CD4-positive, CD25-positive, alpha-beta regulatory T cell (primary cell): Measurements from ENCODE around the gene GCLM. TPM values are rescaled to one million over a fixed set of nuclear protein-coding genes. Genes with fewer than 3 reads are reported as not detected.
"Not testable (repeated sequence)": the region's sequence is repeated elsewhere in the genome, so short reads cannot be mapped to it uniquely, and the experiment has no call there.

ENCODE experiments used
- ATAC-seq, 2 donors: fragments of 150-1000 bp; cut with Tn5 transposase; one replicate each; pipeline ENCODE4 v1.10.0; 2021; ENCODE audit warnings: low read depth in 2 of 2, moderate number of reproducible peaks in 2 of 2, moderate library complexity in 1 of 2
- DNase-seq, 3 donors: peaks; one replicate each; pipeline versions ENCODE4 v3.0.0 to v3.0.0-alpha.2; 2012 to 2022; ENCODE audit warnings: mixed read lengths in 1 of 3
- H3K27ac ChIP-seq: one replicate; pipeline ENCODE4 v1.7.0; 2013; ENCODE audit warnings: mild to moderate bottlenecking, low read length; ENCODE audit not compliant: insufficient read depth, poor library complexity, severe bottlenecking
- H3K27me3 ChIP-seq: one replicate; pipeline ENCODE4 v1.7.0; 2013; ENCODE audit warnings: low read length; ENCODE audit not compliant: control insufficient read depth, insufficient read depth
- H3K36me3 ChIP-seq: one replicate; pipeline ENCODE4 v1.7.0; 2013; ENCODE audit warnings: mild to moderate bottlenecking, low read length, moderate library complexity; ENCODE audit not compliant: control insufficient read depth, insufficient read depth
- H3K4me1 ChIP-seq: 2 replicates; pipeline ENCODE4 v1.7.0; 2013; ENCODE audit warnings: mild to moderate bottlenecking, low read length; ENCODE audit not compliant: insufficient read depth, control insufficient read depth, poor library complexity, severe bottlenecking
- H3K4me3 ChIP-seq: one replicate; pipeline ENCODE4 v1.7.0; 2013; ENCODE audit warnings: low read depth, mild to moderate bottlenecking, low read length, moderate library complexity
- H3K9me3 ChIP-seq, 2 experiments: 1 replicate in 1 of 2; 2 replicates in 1 of 2; pipeline ENCODE4 v1.7.0; 2013; ENCODE audit warnings: low read length in 2 of 2, mild to moderate bottlenecking in 1 of 2, moderate library complexity in 1 of 2; ENCODE audit not compliant: control insufficient read depth in 2 of 2
- H3K27ac Mint-ChIP-seq, 3 donors: one replicate each; pipeline ENCODE4 v1.8.0; 2020 to 2022; ENCODE audit warnings: mild to moderate bottlenecking in 3 of 3, mixed read lengths in 3 of 3, moderate library complexity in 2 of 3
- H3K27me3 Mint-ChIP-seq: one replicate; pipeline ENCODE4 v1.8.0; 2022; ENCODE audit warnings: mild to moderate bottlenecking, mixed read lengths
- H3K36me3 Mint-ChIP-seq: one replicate; pipeline ENCODE4 v1.8.0; 2020; ENCODE audit warnings: mixed read lengths
- H3K4me1 Mint-ChIP-seq, 4 donors: one replicate each; pipeline ENCODE4 v1.8.0; 2020 to 2022; ENCODE audit warnings: mixed read lengths in 4 of 4, mild to moderate bottlenecking in 1 of 4
- H3K4me3 Mint-ChIP-seq, 4 donors: one replicate each; pipeline ENCODE4 v1.8.0; 2020 to 2022; ENCODE audit warnings: mild to moderate bottlenecking in 4 of 4, mixed read lengths in 4 of 4, moderate library complexity in 3 of 4
- H3K9me3 Mint-ChIP-seq, 7 donors: one replicate each; pipeline ENCODE4 v1.8.0; 2020 to 2022; ENCODE audit warnings: mixed read lengths in 7 of 7, mild to moderate bottlenecking in 3 of 7, moderate library complexity in 2 of 7
- polyA plus RNA-seq, 4 donors: library from polyadenylated mRNA; unstranded; fragments of 300-500 nt; fragmentation: Illumina TruSeq; gene quantifications; one replicate each; pipeline ENCODE4 v1.2.3, GENCODE V29; 2021
- total RNA-seq: library from RNA; stranded (reverse); gene quantifications from one replicate; pipeline ENCODE4 v1.2.3, GENCODE V29; 2022

Gene GCLM
- total and polyA plus RNA-seq, 5 donors from 2014 or later: 5.5 to 17.3 (median 8.6) TPM

GRCh38 chr1:93925206-93925605 is 16.0 kb upstream of the GCLM start:
- Mint-ChIP-seq H3K4me3 (no peak overlapping the region), H3K27me3 (peaks cover 41% of the 10 kb centered on the region), H3K4me1 (no peaks in the 10 kb centered on the region), H3K9me3 (peaks cover 0 to 29% (median 6%) of the 10 kb centered on the region in 7 donors), H3K36me3 (no peaks in the 10 kb centered on the region), H3K27ac (no peak overlapping the region)
- H3K27me3 ChIP-seq: peaks cover 12% of the 10 kb centered on the region
- DNase-seq (no peak), ATAC-seq (no peak)
- H3K4me1 ChIP-seq: no peaks in the 10 kb centered on the region
- H3K27ac ChIP-seq: no peak overlapping the region
- H3K4me3 ChIP-seq: no peak overlapping the region
- peaks cover 7 to 10% of the 10 kb centered on the region in 2 experiments for H3K9me3 ChIP-seq
- no peaks in the 10 kb centered on the region for H3K36me3 ChIP-seq

GRCh38 chr1:93919780-93920179 is 10.6 kb upstream of the GCLM start:
- no peak overlapping the region for H3K4me3 Mint-ChIP-seq
- ATAC-seq: no peak
- no peak overlapping the region for H3K27ac Mint-ChIP-seq
- no peaks in the 10 kb centered on the region for H3K36me3 Mint-ChIP-seq
- H3K9me3 Mint-ChIP-seq: peaks cover 0 to 1% (median 0%) of the 10 kb centered on the region in 7 donors
- peaks cover 22% of the 10 kb centered on the region for H3K27me3 Mint-ChIP-seq
- H3K36me3 ChIP-seq: no peaks in the 10 kb centered on the region
- H3K4me1 Mint-ChIP-seq: no peaks in the 10 kb centered on the region
- H3K9me3 ChIP-seq: no peaks in the 10 kb centered on the region
- no peaks in the 10 kb centered on the region for H3K4me1 ChIP-seq
- H3K27me3 ChIP-seq: no peaks in the 10 kb centered on the region
- H3K4me3 ChIP-seq: no peak overlapping the region
- no peak for DNase-seq
- H3K27ac ChIP-seq: no peak overlapping the region

GRCh38 chr1:93917302-93917701 is 8.1 kb upstream of the GCLM start:
- H3K9me3 Mint-ChIP-seq: peaks cover 0 to 1% (median 0%) of the 10 kb centered on the region in 7 donors
- no peaks in the 10 kb centered on the region for H3K4me1 ChIP-seq
- no peak overlapping the region for H3K27ac Mint-ChIP-seq
- no peak for ATAC-seq
- peaks cover 26% of the 10 kb centered on the region for H3K27me3 Mint-ChIP-seq
- no peaks in the 10 kb centered on the region for H3K36me3 ChIP-seq
- no peak overlapping the region for H3K4me3 Mint-ChIP-seq
- no peak overlapping the region for H3K4me3 ChIP-seq
- H3K27ac ChIP-seq: no peak overlapping the region
- H3K9me3 ChIP-seq: no peaks in the 10 kb centered on the region
- H3K36me3 Mint-ChIP-seq: no peaks in the 10 kb centered on the region
- no peaks in the 10 kb centered on the region for H3K4me1 Mint-ChIP-seq
- H3K27me3 ChIP-seq: no peaks in the 10 kb centered on the region
- no peak for DNase-seq

GRCh38 chr1:93910880-93911279 is 1.6 kb upstream of the GCLM start:
- Mint-ChIP-seq H3K27ac (peak overlapping the region in 1 of 3 donors; percentile 44), H3K4me3 (peak overlapping the region; percentile 51 to 87 (median 58)), H3K27me3 (peaks cover 21% of the 10 kb centered on the region), H3K4me1 (peaks cover 12 to 24% (median 18%) of the 10 kb centered on the region in 4 donors)
- peaks cover 14% of the 10 kb centered on the region for H3K4me1 ChIP-seq
- not testable (repeated sequence) for H3K36me3 ChIP-seq, H3K27me3 ChIP-seq, H3K9me3 Mint-ChIP-seq, H3K27ac ChIP-seq, ATAC-seq, H3K4me3 ChIP-seq, H3K9me3 ChIP-seq, H3K36me3 Mint-ChIP-seq, DNase-seq

- Mint-ChIP-seq H3K4me3 (peak overlapping the region; percentile 83 to 93 (median 87)), H3K27me3 (peaks cover 21% of the 10 kb centered on the region), H3K9me3 (no peaks in the 10 kb centered on the region), H3K36me3 (no peaks in the 10 kb centered on the region), H3K4me1 (peaks cover 12 to 26% (median 20%) of the 10 kb centered on the region in 4 donors), H3K27ac (peak overlapping the region in 1 of 3 donors; percentile 67)
- no peaks in the 10 kb centered on the region for H3K27me3 ChIP-seq
- ATAC-seq (no peak), DNase-seq (no peak)
- H3K4me1 ChIP-seq: peaks cover 14% of the 10 kb centered on the region
- H3K9me3 ChIP-seq: no peaks in the 10 kb centered on the region
- H3K27ac ChIP-seq: no peak overlapping the region
- H3K4me3 ChIP-seq: peak overlapping the region; percentile 81
- H3K36me3 ChIP-seq: no peaks in the 10 kb centered on the region
Measured at GRCh38 chr1:93910305-93910704, 1.1 kb upstream of the GCLM start.

GRCh38 chr1:93908394-93909145 is 660 bp downstream of the GCLM start:
- H3K4me3 ChIP-seq: peak overlapping the region; percentile 86
- DNase-seq (peak; percentile 41 to 76 (median 57)), ATAC-seq (peak; percentile 38 to 48)
- H3K27me3 ChIP-seq: no peaks in the 10 kb centered on the region
- H3K36me3 ChIP-seq: no peaks in the 10 kb centered on the region
- Mint-ChIP-seq H3K27me3 (peaks cover 14% of the 10 kb centered on the region), H3K9me3 (no peaks in the 10 kb centered on the region), H3K4me1 (peaks cover 22 to 40% (median 27%) of the 10 kb centered on the region in 4 donors), H3K36me3 (no peaks in the 10 kb centered on the region), H3K27ac (peak overlapping the region; percentile 66 to 90 (median 81)), H3K4me3 (peak overlapping the region; percentile 87 to 94 (median 88))
- no peaks in the 10 kb centered on the region for H3K9me3 ChIP-seq
- peak overlapping the region; percentile 57 for H3K27ac ChIP-seq
- H3K4me1 ChIP-seq: peaks cover 24% of the 10 kb centered on the region

- Histone ChIP-seq H3K4me3 (peak overlapping the region; percentile 86), H3K9me3 (no peaks in the 10 kb centered on the region), H3K27ac (no peak overlapping the region), H3K4me1 (peaks cover 24% of the 10 kb centered on the region), H3K36me3 (no peaks in the 10 kb centered on the region), H3K27me3 (no peaks in the 10 kb centered on the region)
- Mint-ChIP-seq H3K36me3 (no peaks in the 10 kb centered on the region), H3K4me3 (peak overlapping the region; percentile 81 to 88 (median 87)), H3K27ac (peak overlapping the region in 2 of 3 donors; percentile 52 to 85), H3K27me3 (peaks cover 6% of the 10 kb centered on the region), H3K4me1 (peaks cover 22 to 40% (median 29%) of the 10 kb centered on the region in 4 donors), H3K9me3 (no peaks in the 10 kb centered on the region)
- ATAC-seq (no peak), DNase-seq (no peak)
Measured at GRCh38 chr1:93907718-93908117, 1.5 kb downstream of the GCLM start.

GRCh38 chr1:93906480-93906879 is 2.8 kb downstream of the GCLM start:
- peak overlapping the region in 2 of 4 donors; percentile 8 to 81 for H3K4me3 Mint-ChIP-seq
- H3K36me3 Mint-ChIP-seq: no peaks in the 10 kb centered on the region
- H3K36me3 ChIP-seq: no peaks in the 10 kb centered on the region
- H3K4me3 ChIP-seq: no peak overlapping the region
- no peaks in the 10 kb centered on the region for H3K9me3 Mint-ChIP-seq
- DNase-seq (no peak), ATAC-seq (no peak)
- no peaks in the 10 kb centered on the region for H3K27me3 ChIP-seq
- H3K27me3 Mint-ChIP-seq: no peaks in the 10 kb centered on the region
- peaks cover 24% of the 10 kb centered on the region for H3K4me1 ChIP-seq
- no peak overlapping the region for H3K27ac ChIP-seq
- H3K4me1 Mint-ChIP-seq: peaks cover 22 to 40% (median 31%) of the 10 kb centered on the region in 4 donors
- H3K9me3 ChIP-seq: no peaks in the 10 kb centered on the region
- no peak overlapping the region for H3K27ac Mint-ChIP-seq
